Right lung (tissue), 10 donors: ENCODE results near the gene TSPAN4. TPM values are rescaled to one million over a fixed set of nuclear protein-coding genes. Genes with fewer than 3 reads are reported as not detected.

ENCODE experiments used
- DNase-seq, 2 donors: peaks; one replicate each; pipeline ENCODE4 v3.0.0-alpha.2; 2013
- long read RNA-seq, 8 donors: transcript quantifications; one replicate each; lab custom pipeline, GENCODE V29; 2026
- polyA plus RNA-seq, 5 donors: library from polyadenylated mRNA; unstranded; fragments of 120-200 nt; gene quantifications; one replicate each; pipeline versions ENCODE4 v1.2.1 to v1.2.3, GENCODE V29; 2013; ENCODE audit warnings: inconsistent platforms in 1 of 5, low replicate concordance in 1 of 5; ENCODE audit not compliant: insufficient read length in 5 of 5, insufficient read depth in 1 of 5

TSPAN4 gene
- polyA plus RNA-seq = 10 to 100 TPM; 42.4 to 94.6 (median 63.9) TPM
- long read RNA-seq, donor 1, transcript TSPAN4-203 (9 exons, 1,423 nt) = major isoform, 24 of 47 reads
- long read RNA-seq, donor 1, transcript TSPAN4-206 (9 exons, 1,430 nt) = minor isoform, 5 of 47 reads
- long read RNA-seq, donor 1, partial matches to known transcripts = 6 of 47 reads
- long read RNA-seq, donor 1, other reads (novel, unspliced or antisense) = 6 of 47 reads
- long read RNA-seq, donor 2, transcript TSPAN4-203 (9 exons, 1,423 nt) = major isoform, 6 of 19 reads
- long read RNA-seq, donor 2, partial matches to known transcripts = 5 of 19 reads
- long read RNA-seq, donor 2, other reads (novel, unspliced or antisense) = 0 of 19 reads
- long read RNA-seq, donor 3, transcript TSPAN4-203 (9 exons, 1,423 nt) = major isoform, 8 of 57 reads
- long read RNA-seq, donor 3, partial matches to known transcripts = 36 of 57 reads
- long read RNA-seq, donor 3, other reads (novel, unspliced or antisense) = 5 of 57 reads
- long read RNA-seq, donor 4, partial matches to known transcripts = 19 of 28 reads
- long read RNA-seq, donor 4, other reads (novel, unspliced or antisense) = 0 of 28 reads
- long read RNA-seq, donor 5, transcript TSPAN4-206 (9 exons, 1,430 nt) = major isoform, 7 of 37 reads
- long read RNA-seq, donor 5, transcript TSPAN4-203 (9 exons, 1,423 nt) = minor isoform, 6 of 37 reads
- long read RNA-seq, donor 5, partial matches to known transcripts = 17 of 37 reads
- long read RNA-seq, donor 5, other reads (novel, unspliced or antisense) = 0 of 37 reads
- long read RNA-seq, donor 6, transcript TSPAN4-206 (9 exons, 1,430 nt) = minor isoform, 5 of 50 reads
- long read RNA-seq, donor 6, transcript TSPAN4-203 (9 exons, 1,423 nt) = major isoform, 13 of 50 reads
- long read RNA-seq, donor 6, partial matches to known transcripts = 22 of 50 reads
- long read RNA-seq, donor 6, other reads (novel, unspliced or antisense) = 5 of 50 reads
- long read RNA-seq, donor 7, transcript TSPAN4-203 (9 exons, 1,423 nt) = major isoform, 9 of 27 reads
- long read RNA-seq, donor 7, partial matches to known transcripts = 11 of 27 reads
- long read RNA-seq, donor 7, other reads (novel, unspliced or antisense) = 0 of 27 reads
- long read RNA-seq, donor 8, partial matches to known transcripts = 0 of 4 reads
- long read RNA-seq, donor 8, other reads (novel, unspliced or antisense) = 0 of 4 reads

DNA sequence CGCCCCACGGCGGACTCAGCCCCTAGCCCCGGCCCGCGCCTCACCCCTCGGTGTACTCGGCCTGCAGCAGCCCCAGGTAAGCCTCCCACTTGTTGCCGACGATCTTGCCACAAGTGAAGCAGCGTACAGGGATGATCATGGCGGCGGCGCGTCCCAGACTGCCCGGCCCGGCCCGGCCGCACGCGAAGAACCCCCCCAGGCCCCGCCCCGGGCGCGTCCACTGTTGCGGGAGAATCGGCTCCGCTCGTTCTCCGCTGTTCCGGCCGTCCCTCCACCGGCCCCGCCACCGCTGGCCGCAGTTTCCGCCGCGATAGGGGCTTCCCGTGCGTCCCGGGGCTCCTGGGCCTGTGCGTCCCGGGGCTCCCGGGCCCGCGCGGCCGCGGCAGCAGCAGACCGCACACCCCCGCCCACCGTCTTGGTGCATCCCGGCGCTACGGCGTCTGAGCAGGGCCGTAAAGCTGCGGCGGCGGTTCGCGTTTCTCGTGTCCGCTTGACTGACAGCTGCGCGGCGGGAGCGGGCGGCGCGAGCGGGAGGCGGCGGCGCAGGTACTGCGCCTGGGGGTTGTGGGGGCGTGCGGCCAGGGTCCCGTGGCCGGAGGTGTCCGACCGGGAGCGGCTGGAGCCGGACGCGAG is at the start of gene TSPAN4, which contains the start of gene POLR2L:
Gene TSPAN4 (plus strand): TSS at position 483 of the 633 bp plus-strand sequence. CDS start 7,453 bp downstream, outside the sequence.
Gene POLR2L (minus strand): TSS at position 160 of the 633 bp plus-strand sequence. CDS start 21 bp downstream, at position 139.
- peak; percentile 85 to 87 for DNase-seq

DNA sequence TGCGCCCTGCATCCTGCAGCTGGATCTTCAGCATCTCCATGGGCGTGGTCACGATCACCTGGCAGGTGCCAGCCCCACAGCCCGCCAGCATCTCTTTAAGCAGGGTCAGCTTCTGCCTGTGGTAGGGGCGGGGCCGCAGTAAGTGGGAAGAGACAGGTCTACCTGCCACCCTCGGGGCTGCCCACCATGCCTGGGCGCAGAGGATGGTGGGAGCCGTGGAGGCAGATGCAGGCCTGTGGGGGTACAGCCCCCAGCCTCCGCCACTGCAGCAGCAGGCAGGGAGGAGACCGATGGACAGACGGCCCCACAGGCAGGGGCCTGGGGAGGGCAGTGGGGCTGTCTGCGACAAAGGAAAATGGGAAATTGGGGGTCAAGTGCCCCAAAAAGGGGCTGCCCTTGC is 49.8 kb upstream of the TSPAN4 start:
- DNase-seq = no peak

- DNase-seq = no peak
These were observed 49.1 kb upstream of the TSPAN4 start for GRCh38 chr11:793556-793955.

DNA sequence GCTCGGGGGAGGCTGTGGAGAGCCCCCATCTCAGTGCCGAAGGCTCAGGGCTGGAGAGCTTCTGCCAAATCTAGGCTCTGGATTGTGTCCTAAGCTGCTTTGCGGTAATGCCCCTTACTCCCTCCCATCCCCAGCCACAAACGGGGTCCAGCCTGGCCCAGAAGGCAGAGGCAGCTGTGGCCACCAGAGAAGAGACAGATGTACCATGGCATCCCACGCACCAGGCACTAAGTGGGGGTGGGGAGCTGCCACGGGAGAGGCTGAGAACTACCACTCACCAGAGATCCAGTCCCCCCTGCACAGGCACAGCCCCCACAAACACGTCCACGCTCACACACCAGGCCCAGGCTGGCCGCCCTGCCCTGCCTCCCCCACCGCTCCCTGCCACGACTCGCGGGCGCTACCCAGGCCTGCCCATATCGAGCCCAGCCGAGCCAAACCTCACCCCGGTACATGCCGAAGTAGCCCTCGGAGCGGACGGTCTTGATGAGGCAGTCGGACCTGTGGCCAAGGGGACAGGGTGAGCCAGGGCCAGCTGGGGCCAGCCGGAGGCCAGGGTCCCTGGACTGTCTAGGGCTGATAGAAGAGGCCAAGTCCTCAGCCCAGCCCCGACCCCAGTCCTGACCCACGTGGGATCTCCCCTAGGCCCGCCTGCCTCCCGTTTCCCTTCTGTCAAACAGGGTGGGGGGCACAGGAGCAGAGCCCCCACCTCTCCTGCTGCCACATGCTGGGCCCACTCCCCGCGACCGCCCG is 48.5 kb upstream of the TSPAN4 start:
- no peak for DNase-seq

GRCh38 chr11:794766-795633 is 47.7 kb upstream of the TSPAN4 start:
- no peak for DNase-seq

GRCh38 chr11:795634-796564 is 46.8 kb upstream of the TSPAN4 start:
- DNase-seq = peak; percentile 66 to 72

DNA sequence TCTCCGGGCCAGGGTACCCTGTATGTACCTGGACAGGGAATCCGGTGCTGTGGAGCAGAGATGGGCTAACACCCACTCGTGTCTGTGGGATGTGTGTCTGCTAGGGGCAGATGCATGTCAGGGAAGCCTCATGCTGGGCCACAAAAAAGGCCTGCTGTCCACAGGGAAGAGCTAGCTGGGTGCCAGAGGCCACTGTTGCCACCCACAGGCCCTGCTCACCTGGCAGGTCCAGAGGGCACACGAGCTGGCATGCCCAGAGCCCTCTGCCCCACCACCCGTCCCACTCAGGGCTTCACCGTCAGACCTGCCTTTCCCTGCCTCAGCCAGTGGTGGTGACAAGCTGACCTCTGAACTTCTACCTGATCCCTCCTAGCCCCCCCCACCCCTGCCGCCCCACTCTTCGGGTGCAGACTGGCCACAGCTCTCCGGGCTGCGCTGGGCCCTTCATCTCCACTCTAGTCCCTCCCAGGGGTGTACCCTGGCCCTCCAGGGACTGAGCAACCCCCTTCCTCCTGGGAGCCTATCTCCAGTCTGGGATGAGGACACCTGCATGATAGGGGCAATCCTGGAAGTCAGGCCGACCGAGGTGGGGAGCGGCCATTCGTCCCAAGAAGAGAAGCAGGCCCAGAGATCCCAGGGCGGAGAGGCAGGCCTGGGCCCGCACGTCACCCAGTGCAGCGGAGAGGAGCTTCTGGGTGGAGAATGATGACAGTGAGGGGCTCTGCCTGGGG is 45.9 kb upstream of the TSPAN4 start:
- no peak for DNase-seq

- DNase-seq = peak; percentile 78 to 81
These were observed 45.2 kb upstream of the TSPAN4 start for GRCh38 chr11:797296-798092.

DNA sequence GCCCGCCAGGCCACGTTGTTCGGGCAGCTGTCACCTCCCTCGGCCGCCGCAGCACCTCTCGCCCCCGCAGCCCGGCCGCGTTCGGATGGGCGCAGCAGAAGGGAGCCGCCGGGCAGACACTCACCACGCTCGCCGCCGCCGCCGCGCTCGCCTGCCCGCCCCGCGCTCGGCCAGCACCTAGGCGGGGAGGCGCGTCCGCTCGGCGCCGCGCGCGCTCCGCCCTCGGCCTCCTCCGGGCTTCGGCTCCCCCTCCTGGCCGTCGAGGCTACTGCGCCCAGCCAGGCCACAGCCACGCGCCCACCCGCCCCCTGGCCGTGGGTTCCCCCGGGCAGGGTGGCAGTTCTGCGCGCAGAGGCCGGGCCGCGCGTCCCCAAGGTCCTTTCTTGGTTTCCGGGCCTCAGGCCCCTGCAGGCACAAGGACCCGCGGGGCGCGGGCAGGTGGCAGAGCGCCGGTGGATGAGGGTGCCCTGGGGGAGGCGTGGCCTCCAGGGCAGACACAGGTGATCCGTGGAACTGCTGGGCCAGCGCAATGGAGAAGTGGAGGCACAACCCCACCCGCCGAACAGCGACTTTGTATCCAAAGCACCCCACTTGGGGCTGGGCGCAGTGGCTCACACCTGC is 44.4 kb upstream of the TSPAN4 start, which contains the start of gene SLC25A22:
Gene SLC25A22 (minus strand): TSS at position 189 of the 621 bp plus-strand sequence. CDS start 3,275 bp downstream, outside the sequence.
- DNase-seq = peak; percentile 73 to 77

GRCh38 chr11:799641-800316 is 42.9 kb upstream of the TSPAN4 start:
- DNase-seq = no peak

DNA sequence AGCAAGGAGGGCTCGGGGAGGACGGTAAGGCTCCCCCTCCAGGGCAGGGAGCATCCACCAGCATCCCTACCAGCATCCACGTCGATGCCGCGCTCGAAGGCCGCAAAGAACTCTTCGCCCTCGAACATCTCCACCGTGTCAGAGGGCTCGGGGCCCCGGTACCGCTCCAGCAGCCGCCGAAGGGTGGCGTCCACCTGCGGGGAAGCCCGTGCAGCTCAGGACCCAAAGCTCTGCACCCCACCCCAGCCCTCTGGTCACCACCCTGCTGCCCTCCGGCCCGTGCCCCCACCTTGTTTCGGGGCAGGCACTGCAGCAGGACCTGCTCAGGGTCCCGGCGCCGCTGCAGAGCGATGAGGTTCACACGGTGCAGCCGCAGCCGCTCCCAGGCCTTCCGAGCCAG is 42.2 kb upstream of the TSPAN4 start:
- no peak for DNase-seq

GRCh38 chr11:801097-801780 is 41.4 kb upstream of the TSPAN4 start:
- no peak for DNase-seq

- DNase-seq = no peak
These were observed 40.5 kb upstream of the TSPAN4 start for GRCh38 chr11:802018-802617.
